WI38 (cell line): ENCODE measurements around the gene DVL2.
A peak's percentile ranks its signal among the peaks of the same experiment; 100 is the strongest.
"Not testable (repeated sequence)": the region's sequence is repeated elsewhere in the genome, so short reads cannot be mapped to it uniquely, and the experiment has no call there.

ENCODE experiments used
- H3K4me3 ChIP-seq: 2 replicates; pipeline ENCODE4 v1.5.1; 2011; ENCODE audit warnings: low read depth, mild to moderate bottlenecking, control low read depth, low read length
- CTCF ChIP-seq: IDR thresholded peaks from 2 replicates; pipeline ENCODE4 v1.5.1; 2012; ENCODE audit warnings: low read depth, mild to moderate bottlenecking, control low read depth, low read length

DVL2 gene

DNA sequence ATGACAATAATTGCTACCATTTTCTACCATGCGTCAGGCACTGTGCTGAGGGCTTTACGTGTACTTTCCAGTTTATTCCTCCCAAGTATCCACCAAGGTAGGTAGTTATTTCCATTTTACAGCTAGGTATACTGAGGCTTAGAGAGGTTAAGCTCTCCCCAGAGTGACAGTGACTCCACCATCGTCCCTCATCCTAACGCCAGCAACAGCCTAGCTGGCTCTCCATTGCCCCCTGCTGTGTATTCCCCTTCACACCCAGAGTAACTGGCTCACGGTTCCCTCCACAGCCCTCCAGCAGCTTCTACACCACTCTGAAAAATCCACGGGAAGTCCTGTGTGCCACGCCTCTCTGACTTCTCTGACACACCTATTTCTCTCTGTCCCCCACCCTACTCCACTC is 48.1 kb downstream of the DVL2 start:
- TF ChIP-seq CTCF, result peak; percentile 23; the same call in 1 of the 2 replicates
- no peak overlapping the region for H3K4me3 ChIP-seq

DNA sequence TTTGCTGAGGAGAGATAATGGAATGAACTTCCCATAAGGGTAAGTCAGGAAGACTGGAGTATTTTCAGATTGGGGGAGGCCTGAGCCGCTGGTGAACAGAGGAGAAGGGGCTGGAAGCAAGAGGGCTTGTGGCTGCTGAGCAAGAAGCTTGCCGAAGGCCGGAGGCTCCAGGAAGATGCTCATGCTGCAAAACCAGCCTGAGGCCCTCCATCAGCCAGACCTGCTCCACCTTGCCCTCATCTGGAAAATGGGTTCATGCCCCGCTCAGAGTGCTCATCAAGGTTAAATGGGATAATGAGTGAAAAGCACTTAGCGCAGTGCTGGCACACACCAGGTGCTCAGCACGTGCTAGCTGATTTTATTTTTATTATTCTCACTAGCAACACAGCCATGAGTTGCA is 49.7 kb downstream of the DVL2 start:
- no peak overlapping the region for H3K4me3 ChIP-seq
- TF ChIP-seq CTCF, result no peak

- no peak for TF ChIP-seq CTCF
- no peak overlapping the region for H3K4me3 ChIP-seq
Measured at GRCh38 chr17:7184091-7184488, 50.2 kb downstream of the DVL2 start.

- TF ChIP-seq CTCF, result no peak
- no peak overlapping the region for H3K4me3 ChIP-seq
Measured at GRCh38 chr17:7183433-7184090, 50.8 kb downstream of the DVL2 start.

DNA sequence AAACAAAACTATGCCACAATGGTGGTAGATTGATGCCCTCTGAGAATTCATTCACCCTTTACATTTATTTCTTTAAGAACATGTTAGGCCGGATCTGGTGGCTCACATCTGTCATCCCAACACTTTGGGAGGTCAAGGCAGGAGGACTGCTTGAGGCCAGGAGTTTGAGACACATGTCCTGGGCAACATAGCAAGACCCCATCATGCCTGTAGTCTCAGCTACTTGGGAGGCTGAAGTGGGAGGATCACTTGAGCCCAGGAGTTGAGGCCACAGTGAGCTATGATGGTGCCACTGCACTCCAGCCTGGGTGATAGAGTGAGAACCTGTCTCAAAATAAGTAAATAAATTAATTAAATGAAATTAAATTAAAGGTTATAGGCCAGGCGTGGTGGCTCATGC is 52.2 kb downstream of the DVL2 start:
- H3K4me3 ChIP-seq, result not testable (repeated sequence)

DNA sequence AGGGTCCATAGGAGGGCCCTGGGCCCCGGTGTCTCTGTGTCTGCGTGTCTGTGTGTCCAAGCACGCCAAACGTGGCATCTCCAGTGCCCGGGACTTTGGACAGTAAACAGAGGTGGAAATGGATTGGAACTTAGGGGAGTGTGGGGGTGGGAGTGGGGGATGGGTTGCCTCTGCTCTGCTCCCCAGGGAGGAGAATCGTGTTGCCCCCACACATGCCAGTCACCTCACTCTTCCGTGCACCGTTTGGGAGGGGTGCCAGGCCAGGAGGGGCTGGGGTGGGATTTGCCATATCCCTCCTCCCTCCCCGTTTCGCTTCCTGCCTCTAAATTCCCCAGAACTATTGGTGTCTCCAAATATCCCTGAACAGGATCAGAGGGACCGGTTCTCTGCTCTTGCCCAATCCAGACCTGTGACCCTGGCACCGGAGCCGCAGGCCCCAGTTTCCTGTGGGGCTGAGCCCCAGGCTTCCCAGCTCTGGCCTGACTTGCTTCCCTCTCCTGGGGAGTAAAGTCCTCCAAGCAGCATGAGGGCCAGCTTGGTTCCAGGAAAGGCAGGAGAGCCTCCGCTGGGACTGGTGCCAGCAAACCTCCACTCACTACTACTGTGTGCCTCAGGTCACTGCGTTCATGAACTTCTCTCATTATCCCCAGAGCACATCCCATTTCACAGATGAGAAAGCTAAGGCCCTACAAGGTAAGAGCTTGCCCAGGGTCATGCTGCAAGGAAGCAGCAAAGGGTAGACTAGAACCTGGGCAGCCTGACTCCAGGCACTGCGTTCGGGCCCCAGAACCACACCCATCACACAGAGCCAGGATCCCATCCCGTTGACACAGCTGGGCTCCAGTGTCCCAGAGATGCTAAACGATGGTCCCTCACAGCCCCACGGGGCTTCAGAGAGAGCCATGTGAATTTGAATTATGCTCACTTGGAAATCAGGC is 54.7 kb downstream of the DVL2 start, which contains the start of gene ASGR1:
TSS of gene ASGR1 (minus strand) at position 54 of the 938 bp plus-strand sequence. CDS start 807 bp downstream, outside the sequence.
- no peak for TF ChIP-seq CTCF
- peak within 1 kb of the TSS; percentile 65 for H3K4me3 ChIP-seq

- no peak overlapping the region for H3K4me3 ChIP-seq
- no peak for TF ChIP-seq CTCF
Measured at GRCh38 chr17:7178973-7179316, 55.4 kb downstream of the DVL2 start.
